ENCODE results near the gene CCDC82.

- TF ChIP-seq CTCF (IDR thresholded peaks at IDR 0.05; ENCODE audit: low read length) (no peak), EZH2 (IDR thresholded peaks at IDR 0.05; ENCODE audit: borderline replicate concordance, low read length) (no peak)
Observed at GRCh38 chr11:96313163-96313562, 76.5 kb downstream of the CCDC82 start.
